ENCODE results near the gene SLC10A1. TPM values are rescaled to one million over a fixed set of nuclear protein-coding genes. Genes with fewer than 3 reads are reported as not detected.
"Not testable (repeated sequence)": the region's sequence is repeated elsewhere in the genome, so short reads cannot be mapped to it uniquely, and the experiment has no call there.

SLC10A1 gene
- total RNA-seq, 1 donor, result not detected

DNA sequence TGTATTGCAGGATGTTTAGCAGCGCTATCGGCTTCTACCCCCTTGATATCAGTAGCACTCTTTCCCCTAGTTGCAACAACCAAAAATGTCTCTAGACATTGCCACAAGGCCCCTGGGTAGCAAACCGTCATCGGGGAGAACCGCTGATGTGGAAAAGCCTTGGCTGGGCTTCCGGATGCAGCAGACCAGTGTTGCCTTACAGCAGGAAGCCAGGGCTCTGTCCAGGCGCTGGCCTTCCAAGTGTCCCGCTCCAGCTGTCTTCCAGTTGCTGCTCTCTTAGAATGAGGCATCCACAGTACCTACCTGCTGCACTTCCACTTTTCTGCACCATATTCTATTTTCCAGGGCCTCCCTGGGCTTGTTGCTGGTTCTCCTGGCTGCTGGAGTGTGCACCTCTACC lies 22.6 kb upstream of the SLC10A1 start:
- H3K4me3 ChIP-seq (ENCODE audit: low read depth, low read length), result no peak overlapping the region
- no peak for DNase-seq (ENCODE audit: low read depth)
- TF ChIP-seq, protein P1, sequence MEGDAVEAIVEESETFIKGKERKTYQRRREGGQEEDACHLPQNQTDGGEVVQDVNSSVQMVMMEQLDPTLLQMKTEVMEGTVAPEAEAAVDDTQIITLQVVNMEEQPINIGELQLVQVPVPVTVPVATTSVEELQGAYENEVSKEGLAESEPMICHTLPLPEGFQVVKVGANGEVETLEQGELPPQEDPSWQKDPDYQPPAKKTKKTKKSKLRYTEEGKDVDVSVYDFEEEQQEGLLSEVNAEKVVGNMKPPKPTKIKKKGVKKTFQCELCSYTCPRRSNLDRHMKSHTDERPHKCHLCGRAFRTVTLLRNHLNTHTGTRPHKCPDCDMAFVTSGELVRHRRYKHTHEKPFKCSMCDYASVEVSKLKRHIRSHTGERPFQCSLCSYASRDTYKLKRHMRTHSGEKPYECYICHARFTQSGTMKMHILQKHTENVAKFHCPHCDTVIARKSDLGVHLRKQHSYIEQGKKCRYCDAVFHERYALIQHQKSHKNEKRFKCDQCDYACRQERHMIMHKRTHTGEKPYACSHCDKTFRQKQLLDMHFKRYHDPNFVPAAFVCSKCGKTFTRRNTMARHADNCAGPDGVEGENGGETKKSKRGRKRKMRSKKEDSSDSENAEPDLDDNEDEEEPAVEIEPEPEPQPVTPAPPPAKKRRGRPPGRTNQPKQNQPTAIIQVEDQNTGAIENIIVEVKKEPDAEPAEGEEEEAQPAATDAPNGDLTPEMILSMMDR (IDR thresholded peaks at IDR 0.05; ENCODE audit: insufficient read depth, low read depth, low read length), result no peak

- no peak overlapping the region for H3K4me3 ChIP-seq (ENCODE audit: low read depth, low read length)
- TF ChIP-seq, protein P1 (IDR thresholded peaks at IDR 0.05; ENCODE audit: insufficient read depth, low read depth, low read length), result peak; percentile 83
- DNase-seq (ENCODE audit: low read depth), result peak; percentile 64
Measured at GRCh38 chr14:69818758-69819191, 21.7 kb upstream of the SLC10A1 start.

- no peak overlapping the region for H3K4me3 ChIP-seq (ENCODE audit: low read depth, low read length)
- DNase-seq (ENCODE audit: low read depth), result no peak
- TF ChIP-seq, protein P1 (IDR thresholded peaks at IDR 0.05; ENCODE audit: insufficient read depth, low read depth, low read length), result no peak
Measured at GRCh38 chr14:69816216-69816615, 19.2 kb upstream of the SLC10A1 start.

GRCh38 chr14:69815556-69815955 lies 18.5 kb upstream of the SLC10A1 start:
- TF ChIP-seq, protein P1 (IDR thresholded peaks at IDR 0.05; ENCODE audit: insufficient read depth, low read depth, low read length), result no peak

DNA sequence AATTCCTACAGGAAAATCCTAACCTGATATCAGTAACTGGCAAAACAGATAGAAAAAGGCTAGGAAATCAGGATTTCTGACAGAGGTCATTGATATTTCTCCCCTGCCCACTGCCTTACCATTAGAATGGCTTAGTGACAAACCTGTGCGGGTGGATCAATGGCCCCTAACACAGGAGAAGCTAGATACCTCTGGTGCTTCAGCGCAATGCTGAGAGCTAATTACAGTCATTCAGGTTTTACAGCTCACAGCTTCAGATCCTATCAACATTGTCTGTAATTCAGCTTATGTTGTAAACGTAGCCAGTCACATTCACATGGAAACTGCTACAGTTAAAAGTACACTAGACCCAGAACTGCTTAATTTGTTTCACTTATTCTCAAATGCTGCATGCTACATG lies 17.4 kb upstream of the SLC10A1 start:
- H3K4me3 ChIP-seq (ENCODE audit: low read depth, low read length), result no peak overlapping the region
- TF ChIP-seq, protein P1 (IDR thresholded peaks at IDR 0.05; ENCODE audit: insufficient read depth, low read depth, low read length), result no peak
- no peak for DNase-seq (ENCODE audit: low read depth)

More at GRCh38 chr14:69815556-69815955, 18.5 kb upstream of the SLC10A1 start:
- DNase-seq (ENCODE audit: low read depth), result no peak
- no peak overlapping the region for H3K4me3 ChIP-seq (ENCODE audit: low read depth, low read length)

DNA sequence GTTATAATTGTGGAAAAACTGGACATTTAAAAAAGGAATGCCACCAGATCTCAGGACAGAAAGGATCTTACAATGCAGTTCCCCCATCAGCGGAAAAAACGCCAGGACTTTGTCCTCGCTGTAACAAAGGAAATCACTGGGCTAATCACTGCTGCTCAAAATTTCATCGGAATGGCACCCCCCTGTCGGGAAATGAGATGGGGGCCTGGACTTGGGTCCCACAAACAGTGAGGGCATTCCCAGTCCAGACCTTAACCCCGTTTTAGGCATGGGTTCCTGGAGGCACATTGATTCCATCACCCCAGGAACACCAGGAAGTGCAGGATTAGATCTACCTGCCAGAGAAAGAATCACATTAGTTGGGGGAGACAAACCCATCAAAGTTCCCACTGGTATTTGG lies 16.3 kb upstream of the SLC10A1 start:
- H3K4me3 ChIP-seq (ENCODE audit: low read depth, low read length); DNase-seq (ENCODE audit: low read depth): not testable (repeated sequence)

DNA sequence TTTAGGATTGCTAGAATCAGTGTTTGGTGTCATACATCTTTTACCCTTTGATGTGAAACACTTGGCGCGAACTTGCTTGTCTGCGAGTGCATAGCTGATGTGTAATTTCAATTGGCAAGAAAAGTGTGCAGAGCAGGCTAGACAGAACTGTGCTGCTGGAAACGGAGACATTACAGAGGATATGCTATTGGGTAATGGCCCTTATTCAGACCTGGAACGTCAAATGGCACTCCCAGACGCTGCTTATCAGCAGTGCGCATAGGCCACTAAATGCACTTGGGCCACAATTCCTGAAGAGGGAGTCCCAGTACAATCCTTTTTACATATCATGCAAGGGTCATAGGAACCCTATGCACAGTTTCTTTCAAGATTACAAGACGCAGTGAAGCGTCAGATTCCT lies 15.7 kb upstream of the SLC10A1 start:
- TF ChIP-seq, protein P1 (IDR thresholded peaks at IDR 0.05; ENCODE audit: insufficient read depth, low read depth, low read length), result no peak
- no peak overlapping the region for H3K4me3 ChIP-seq (ENCODE audit: low read depth, low read length)
- DNase-seq (ENCODE audit: low read depth), result no peak
